NCI-H1092 treated with DMSO at 0.1 percent for 48 hours (cell line): ENCODE data around the gene DMRTA1.
"Not testable (repeated sequence)": the region's sequence is repeated elsewhere in the genome, so short reads cannot be mapped to it uniquely, and the experiment has no call there.

Experiments
- DNase-seq: peaks from one replicate; lab custom pipeline; 2025; lab: John Stamatoyannopoulos, UW

Gene DMRTA1

GRCh38 chr9:22446589-22446949 lies at the start of gene DMRTA1:
DMRTA1 (plus strand) TSS chr9:22446824; CDS start chr9:22447066, 242 bp downstream.
- DNase-seq, result peak; percentile 83

- DNase-seq, result no peak
Observed at GRCh38 chr9:22401671-22402070, 45.0 kb upstream of the DMRTA1 start.

- no peak for DNase-seq
Observed at GRCh38 chr9:22405869-22406659, 40.6 kb upstream of the DMRTA1 start.

- DNase-seq, result no peak
Observed at GRCh38 chr9:22413884-22414283, 32.7 kb upstream of the DMRTA1 start.

GRCh38 chr9:22415941-22416691 lies 30.5 kb upstream of the DMRTA1 start:
- DNase-seq, result no peak

- DNase-seq, result no peak
Observed at GRCh38 chr9:22416692-22417060, 29.9 kb upstream of the DMRTA1 start.

- no peak for DNase-seq
Observed at GRCh38 chr9:22423566-22423965, 23.1 kb upstream of the DMRTA1 start.

GRCh38 chr9:22424616-22425015 lies 22.0 kb upstream of the DMRTA1 start:
- DNase-seq, result no peak

GRCh38 chr9:22425551-22425950 lies 21.1 kb upstream of the DMRTA1 start:
- no peak for DNase-seq

GRCh38 chr9:22427226-22427880 lies 19.3 kb upstream of the DMRTA1 start:
- DNase-seq, result no peak

- no peak for DNase-seq
Observed at GRCh38 chr9:22433691-22434090, 12.9 kb upstream of the DMRTA1 start.

GRCh38 chr9:22435252-22435651 lies 11.4 kb upstream of the DMRTA1 start:
- DNase-seq, result not testable (repeated sequence)

GRCh38 chr9:22437461-22438067 lies 9.1 kb upstream of the DMRTA1 start:
- DNase-seq, result not testable (repeated sequence)

GRCh38 chr9:22440841-22441240 lies 5.8 kb upstream of the DMRTA1 start:
- DNase-seq, result no peak

- DNase-seq, result peak; percentile 88
Observed at GRCh38 chr9:22446950-22447617, 460 bp downstream of the DMRTA1 start.

- DNase-seq, result peak; percentile 60
Observed at GRCh38 chr9:22447618-22448305, 1.1 kb downstream of the DMRTA1 start.

GRCh38 chr9:22449719-22450118 lies 3.1 kb downstream of the DMRTA1 start:
- no peak for DNase-seq

- peak; percentile 70 for DNase-seq
Observed at GRCh38 chr9:22452415-22453010, 5.9 kb downstream of the DMRTA1 start.

GRCh38 chr9:22454016-22454415 lies 7.4 kb downstream of the DMRTA1 start:
- no peak for DNase-seq

GRCh38 chr9:22455181-22455580 lies 8.6 kb downstream of the DMRTA1 start:
- no peak for DNase-seq

GRCh38 chr9:22457448-22457847 lies 10.8 kb downstream of the DMRTA1 start:
- peak; percentile 79 for DNase-seq
